ENCODE data around the gene MUC13.

DNA sequence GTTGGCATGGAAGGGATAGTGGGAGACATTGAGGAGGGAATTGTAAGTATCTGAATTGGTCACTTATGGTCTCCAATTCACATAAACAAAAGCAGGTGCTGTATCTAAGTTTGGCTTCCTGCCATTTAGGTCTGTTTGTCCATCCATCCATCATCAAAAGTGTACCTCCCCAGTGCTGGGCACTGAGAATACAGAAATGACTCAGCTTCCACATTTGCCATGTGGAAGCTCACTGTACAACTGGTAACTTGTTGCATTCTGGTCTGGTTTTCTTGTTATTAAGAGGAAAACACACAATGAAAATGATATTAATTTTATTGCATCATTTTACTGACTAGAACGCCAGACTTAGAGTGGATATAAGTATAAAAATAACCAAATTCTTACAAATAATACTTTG lies 30.9 kb upstream of the MUC13 start:
- no peak for TF ChIP-seq EP300 (IDR thresholded peaks at IDR 0.05; ENCODE audit: borderline replicate concordance)
- no peak for TF ChIP-seq RAD21 (IDR thresholded peaks at IDR 0.05; ENCODE audit: low read depth)
- no peak for TF ChIP-seq CREB1 (IDR thresholded peaks at IDR 0.05; ENCODE audit: low read depth)
- TF ChIP-seq, protein P1, sequence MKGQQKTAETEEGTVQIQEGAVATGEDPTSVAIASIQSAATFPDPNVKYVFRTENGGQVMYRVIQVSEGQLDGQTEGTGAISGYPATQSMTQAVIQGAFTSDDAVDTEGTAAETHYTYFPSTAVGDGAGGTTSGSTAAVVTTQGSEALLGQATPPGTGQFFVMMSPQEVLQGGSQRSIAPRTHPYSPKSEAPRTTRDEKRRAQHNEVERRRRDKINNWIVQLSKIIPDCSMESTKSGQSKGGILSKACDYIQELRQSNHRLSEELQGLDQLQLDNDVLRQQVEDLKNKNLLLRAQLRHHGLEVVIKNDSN (IDR thresholded peaks at IDR 0.05): no peak
- TF ChIP-seq, protein P2, sequence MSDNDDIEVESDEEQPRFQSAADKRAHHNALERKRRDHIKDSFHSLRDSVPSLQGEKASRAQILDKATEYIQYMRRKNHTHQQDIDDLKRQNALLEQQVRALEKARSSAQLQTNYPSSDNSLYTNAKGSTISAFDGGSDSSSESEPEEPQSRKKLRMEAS (IDR thresholded peaks at IDR 0.05): no peak
- TF ChIP-seq TEAD4 (IDR thresholded peaks at IDR 0.05): no peak
- no peak for TF ChIP-seq ZBTB7A (IDR thresholded peaks at IDR 0.05; ENCODE audit: low read depth)

All from Ishikawa (cell line).